GM12878 (cell line): ENCODE measurements around the gene BCKDK. TPM values are rescaled to one million over a fixed set of nuclear protein-coding genes. Genes with fewer than 3 reads are reported as not detected.

Experiments
- ATAC-seq: fragments of 200-7000 bp; cut with Tn5 transposase; 3 replicates; pipeline ENCODE4 v1.9.1; 2020; ENCODE audit warnings: mild to moderate bottlenecking, moderate library complexity
- BruUV-seq: library from RNA; stranded (reverse); fragments of 400-500 nt; replicated peaks from 2 replicates; lab custom pipeline; 2021; lab: Mats Ljungman, UMichigan
- CTCF ChIA-PET: fragments of 300-600 bp; sonication (Branson Sonifier 250); formaldehyde crosslinking; extraction: SDS; loops from one replicate; lab custom pipeline; 2021; ENCODE audit warnings: inconsistent platforms; lab: Yijun Ruan, JAX
- POLR2A ChIA-PET: fragments of 350-600 bp; formaldehyde crosslinking; extraction: SDS; loops from one replicate; lab custom pipeline; 2021; ENCODE audit warnings: inconsistent platforms; lab: Charles Lee
- RAD21 ChIA-PET: fragments of 300-600 bp; sonication (Branson Sonifier 250); formaldehyde crosslinking; loops from one replicate; lab custom pipeline; 2023; ENCODE audit warnings: antibody characterized with exemption; ENCODE audit not compliant: unreplicated experiment; lab: Charles Lee
- SMC1A ChIA-PET: fragments of 300-600 bp; sonication (Branson Sonifier 250); formaldehyde crosslinking; loops from one replicate; lab custom pipeline; 2023; ENCODE audit not compliant: unreplicated experiment, uncharacterized antibody; lab: Charles Lee
- DNase-seq: peaks from one replicate; pipeline ENCODE4 v3.0.0-alpha.2; 2011; ENCODE audit warnings: low read depth, low spot score
- FAIRE-seq: peaks from 3 replicates; lab custom pipeline; 2011; peaks lifted over from hg19 to GRCh38; lab: Jason Lieb, UNC
- H2AFZ ChIP-seq: 2 replicates; pipeline ENCODE4 v1.6.0; 2011; ENCODE audit warnings: low read depth, low read length, control low read depth; ENCODE audit not compliant: control insufficient read depth
- H3K27ac ChIP-seq: 2 replicates; pipeline ENCODE4 v1.5.1; 2011; ENCODE audit warnings: control low read depth; ENCODE audit not compliant: control insufficient read depth, insufficient read depth
- H3K27me3 ChIP-seq, 2 experiments: replicated peaks in 1 of 2; 2 replicates each; pipeline versions ENCODE4 v1.6.0 to v1.6.1; 2011; ENCODE audit warnings: low read length in 1 of 2; ENCODE audit not compliant: control insufficient read depth in 2 of 2, insufficient read depth in 2 of 2
- H3K36me3 ChIP-seq, 2 experiments: 2 replicates each; pipeline ENCODE4 v1.5.1; 2011; ENCODE audit warnings: low read length in 1 of 2; ENCODE audit not compliant: control insufficient read depth in 2 of 2, insufficient read depth in 2 of 2
- H3K4me1 ChIP-seq: 2 replicates; pipeline ENCODE4 v1.6.1; 2011; ENCODE audit warnings: mild to moderate bottlenecking, low read length, moderate library complexity, mixed read lengths; ENCODE audit not compliant: control insufficient read depth, insufficient read depth
- H3K4me2 ChIP-seq: 2 replicates; pipeline ENCODE4 v1.6.0; 2011; ENCODE audit warnings: control low read depth; ENCODE audit not compliant: control insufficient read depth, insufficient read depth
- H3K4me3 ChIP-seq: fragments of 200-600 bp; sonication (generic); 2 replicates; pipeline ENCODE4 v1.5.1; 2016
- H3K79me2 ChIP-seq: 2 replicates; pipeline ENCODE4 v1.6.0; 2011; ENCODE audit warnings: low read length; ENCODE audit not compliant: control insufficient read depth, insufficient read depth
- H3K9ac ChIP-seq: 2 replicates; pipeline ENCODE4 v1.8.0; 2011; ENCODE audit warnings: low read length, control low read depth, mixed read lengths; ENCODE audit not compliant: control insufficient read depth, insufficient read depth
- H3K9me3 ChIP-seq: replicated peaks from 3 replicates; pipeline ENCODE4 v1.5.1; 2011; ENCODE audit warnings: mild to moderate bottlenecking, low read length; ENCODE audit not compliant: control insufficient read depth, insufficient read depth
- H4K20me1 ChIP-seq: 2 replicates; pipeline ENCODE4 v1.6.0; 2011; ENCODE audit not compliant: control insufficient read depth, insufficient read depth
- BACH1 ChIP-seq: fragments of 450-650 bp; IDR thresholded peaks from 2 replicates; pipeline ENCODE4 v1.6.1; 2017; ENCODE audit warnings: mild to moderate bottlenecking, borderline replicate concordance
- CBX5 ChIP-seq: sonication (generic); IDR thresholded peaks from 2 replicates; pipeline ENCODE4 v1.6.1; 2016; ENCODE audit warnings: low read depth, moderate library complexity, mild to moderate bottlenecking, inconsistent platforms
- CHD1 ChIP-seq: IDR thresholded peaks from 2 replicates; pipeline ENCODE4 v1.6.1; 2012; ENCODE audit warnings: low read depth, low read length, improper control_type of control experiment
- FOXK2 ChIP-seq: fragments of 450-650 bp; IDR thresholded peaks from 2 replicates; pipeline ENCODE4 v1.6.1; 2017; ENCODE audit warnings: mild to moderate bottlenecking, moderate library complexity
- GATAD2B ChIP-seq: fragments of 450-650 bp; conservative IDR thresholded peaks from 2 replicates; pipeline ENCODE4 v1.6.1; 2017; ENCODE audit warnings: low read depth, mild to moderate bottlenecking, moderate library complexity
- IRF4 ChIP-seq: IDR thresholded peaks from 2 replicates; pipeline ENCODE4 v1.6.1; 2011; ENCODE audit warnings: low read depth, low read length
- LARP7 ChIP-seq: fragments of 450-650 bp; IDR thresholded peaks from 2 replicates; pipeline ENCODE4 v1.6.1; 2017; ENCODE audit warnings: mild to moderate bottlenecking
- MTA2 ChIP-seq: fragments of 450-650 bp; IDR thresholded peaks from 2 replicates; pipeline ENCODE4 v1.6.1; 2016; ENCODE audit warnings: low read depth, mild to moderate bottlenecking, moderate library complexity
- PAX5 ChIP-seq: IDR thresholded peaks from 2 replicates; pipeline ENCODE4 v1.6.1; 2011; ENCODE audit warnings: low read depth, low read length, borderline replicate concordance
- POLR2A ChIP-seq: IDR thresholded peaks from 2 replicates; pipeline ENCODE4 v1.6.1; 2011; ENCODE audit warnings: low read depth, mild to moderate bottlenecking, low read length
- SMAD1 ChIP-seq: fragments of 450-650 bp; IDR thresholded peaks from 2 replicates; pipeline ENCODE4 v1.6.1; 2018; ENCODE audit warnings: mild to moderate bottlenecking, low read depth; ENCODE audit not compliant: partially characterized antibody
- SMARCA5 ChIP-seq: fragments of 450-650 bp; IDR thresholded peaks from 2 replicates; pipeline ENCODE4 v1.6.1; 2017; ENCODE audit warnings: mild to moderate bottlenecking
- ZSCAN29 ChIP-seq: fragments of 450-650 bp; IDR thresholded peaks from 2 replicates; pipeline ENCODE4 v1.6.1; 2017; ENCODE audit warnings: mild to moderate bottlenecking, moderate library complexity
- WGBS: methylation state at CpG from one replicate; pipeline ENCODE4 v1.1.6; 2016; ENCODE audit warnings: low lambda C conversion rate; ENCODE audit not compliant: insufficient replicate concordance, insufficient coverage; ENCODE audit errors: missing lambda C conversion rate; 5-methylcytosine and 5-hydroxymethylcytosine counted together
- in situ Hi-C: fragments of 300-500 bp; cut with MboI; formaldehyde crosslinking; loops from 9 replicates; pipeline ENCODE4 v1.14.3; 2018; ENCODE audit warnings: mixed read lengths
- intact Hi-C: fragments of 100-400 bp; cut with micrococcal nuclease; formaldehyde crosslinking; loops from one replicate; pipeline ENCODE4 v1.14.2; 2022; ENCODE audit not compliant: unreplicated experiment
- polyA plus RNA-seq, 11 experiments: library from polyadenylated mRNA; depleted of rRNA in 4 of 11; unstranded in 6 of 11; stranded (reverse) in 5 of 11; fragments of >200 nt; fragmentation: Nextera tagmentation in 4 of 11; fragmentation: Illumina TruSeq in 1 of 11; extraction: Ambion mirVana in 4 of 11; extraction: Trizol in 1 of 11; gene quantifications; 1 replicate in 1 of 11; 2 replicates in 10 of 11; pipeline versions ENCODE4 v1.2.1 to v1.2.3, GENCODE V29; 2011 to 2016; ENCODE audit warnings: inconsistent platforms in 2 of 11, missing spikeins in 2 of 11, low read depth in 1 of 11
- total RNA-seq, 4 experiments: library from RNA; depleted of rRNA in 3 of 4; stranded (reverse); fragments of >200 nt in 3 of 4; fragmentation: Illumina TruSeq in 1 of 4; extraction: Trizol in 1 of 4; gene quantifications; 2 replicates each; pipeline versions ENCODE4 v1.2.1 to v1.2.3, GENCODE V29; 2013 to 2021
- TF ChIP-seq, protein P1 (sequence below): fragments of 450-650 bp; IDR thresholded peaks from 2 replicates; pipeline ENCODE4 v1.6.1; 2017; ENCODE audit warnings: antibody characterized with exemption, mild to moderate bottlenecking, moderate library complexity
- TF ChIP-seq, protein P2 (sequence below): IDR thresholded peaks from 2 replicates; pipeline ENCODE4 v1.6.1; 2012; ENCODE audit warnings: low read depth, low read length, improper control_type of control experiment

Gene BCKDK
- total and polyA plus RNA-seq, 10 of the 15 experiments (the other 5 are each of a cell fraction or from before 2014, with no cell fraction given), result 0.68 to 56.6 (median 32.8) TPM

DNA sequence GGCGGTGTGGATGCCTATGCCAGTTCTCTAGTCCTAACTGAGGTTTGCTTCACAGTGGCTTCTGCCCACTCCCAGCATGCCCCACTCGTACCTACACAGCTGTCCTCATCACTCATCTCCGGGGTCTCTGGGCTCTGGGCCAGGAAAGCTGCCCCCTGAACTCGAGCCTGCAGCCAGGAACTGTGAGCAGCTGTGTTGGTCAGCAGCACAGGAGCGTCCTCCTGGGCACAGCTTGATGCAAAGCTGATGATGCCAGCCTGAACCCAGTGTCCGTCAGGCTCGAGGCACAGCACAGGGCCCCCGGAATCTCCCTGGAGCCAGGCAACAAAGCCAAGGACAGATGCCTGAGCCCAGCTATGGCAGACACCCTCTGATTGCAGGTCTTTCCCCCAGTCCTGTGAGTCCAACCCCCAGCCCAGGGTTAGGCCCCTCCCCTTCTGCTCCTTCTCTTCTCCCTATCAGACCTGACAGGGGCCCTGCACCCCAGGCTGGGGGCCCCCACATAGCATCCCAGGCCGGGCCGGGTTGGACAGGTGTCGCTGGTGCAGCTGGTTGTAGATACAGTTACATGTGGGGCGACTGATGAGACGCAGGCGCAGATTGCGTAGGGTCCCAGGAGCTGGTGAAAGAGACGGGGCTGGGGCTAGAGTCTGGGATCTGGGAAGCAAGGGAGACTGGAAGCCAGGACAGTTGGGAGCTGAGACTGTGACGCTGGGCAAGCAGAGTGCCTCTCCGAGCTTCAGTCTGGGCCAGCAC is 22.1 kb upstream of the BCKDK start:
- in situ Hi-C loops, result no loop called here
- FAIRE-seq (no peak), ATAC-seq (no peak)
- 88% methylated on average over 18 of the region's 18 CpGs for WGBS
- ChIA-PET CTCF (no interaction called here), POLR2A (interaction anchor here (0.8 kb wide), 1 partner anchor 12 kb away, joined by 3 read pairs; the partner anchor contains the start of genes ZNF646 and ZNF668), SMC1A (no interaction called here)
- H3K9me3 ChIP-seq, result no peaks in the 10 kb centered on the region
- H2AFZ ChIP-seq, result no peak overlapping the region
- H3K4me1 ChIP-seq, result no peaks in the 10 kb centered on the region
- no peak overlapping the region for H3K27ac ChIP-seq
- H3K9ac ChIP-seq, result no peak overlapping the region
- no peak overlapping the region for H3K4me2 ChIP-seq
- no peaks in the 10 kb centered on the region for H3K27me3 ChIP-seq
- no peaks in the 10 kb centered on the region for H3K79me2 ChIP-seq
- no TSS peak for BruUV-seq
- peaks cover 2% of the 10 kb centered on the region in 2 experiments; a peak in 3 of 4 replicates for H3K36me3 ChIP-seq
- TF ChIP-seq IRF4, result no peak
- TF ChIP-seq CBX5, result no peak
- no peak for TF ChIP-seq SMARCA5
- no peak for TF ChIP-seq LARP7
- TF ChIP-seq, protein P1, sequence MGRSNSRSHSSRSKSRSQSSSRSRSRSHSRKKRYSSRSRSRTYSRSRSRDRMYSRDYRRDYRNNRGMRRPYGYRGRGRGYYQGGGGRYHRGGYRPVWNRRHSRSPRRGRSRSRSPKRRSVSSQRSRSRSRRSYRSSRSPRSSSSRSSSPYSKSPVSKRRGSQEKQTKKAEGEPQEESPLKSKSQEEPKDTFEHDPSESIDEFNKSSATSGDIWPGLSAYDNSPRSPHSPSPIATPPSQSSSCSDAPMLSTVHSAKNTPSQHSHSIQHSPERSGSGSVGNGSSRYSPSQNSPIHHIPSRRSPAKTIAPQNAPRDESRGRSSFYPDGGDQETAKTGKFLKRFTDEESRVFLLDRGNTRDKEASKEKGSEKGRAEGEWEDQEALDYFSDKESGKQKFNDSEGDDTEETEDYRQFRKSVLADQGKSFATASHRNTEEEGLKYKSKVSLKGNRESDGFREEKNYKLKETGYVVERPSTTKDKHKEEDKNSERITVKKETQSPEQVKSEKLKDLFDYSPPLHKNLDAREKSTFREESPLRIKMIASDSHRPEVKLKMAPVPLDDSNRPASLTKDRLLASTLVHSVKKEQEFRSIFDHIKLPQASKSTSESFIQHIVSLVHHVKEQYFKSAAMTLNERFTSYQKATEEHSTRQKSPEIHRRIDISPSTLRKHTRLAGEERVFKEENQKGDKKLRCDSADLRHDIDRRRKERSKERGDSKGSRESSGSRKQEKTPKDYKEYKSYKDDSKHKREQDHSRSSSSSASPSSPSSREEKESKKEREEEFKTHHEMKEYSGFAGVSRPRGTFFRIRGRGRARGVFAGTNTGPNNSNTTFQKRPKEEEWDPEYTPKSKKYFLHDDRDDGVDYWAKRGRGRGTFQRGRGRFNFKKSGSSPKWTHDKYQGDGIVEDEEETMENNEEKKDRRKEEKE, result no peak
- no peak for TF ChIP-seq POLR2A
- TF ChIP-seq SMAD1, result no peak
- no peak for TF ChIP-seq ZSCAN29
- no peak for TF ChIP-seq GATAD2B
- no peak for TF ChIP-seq CHD1
- TF ChIP-seq BACH1, result no peak
- TF ChIP-seq, protein P2, sequence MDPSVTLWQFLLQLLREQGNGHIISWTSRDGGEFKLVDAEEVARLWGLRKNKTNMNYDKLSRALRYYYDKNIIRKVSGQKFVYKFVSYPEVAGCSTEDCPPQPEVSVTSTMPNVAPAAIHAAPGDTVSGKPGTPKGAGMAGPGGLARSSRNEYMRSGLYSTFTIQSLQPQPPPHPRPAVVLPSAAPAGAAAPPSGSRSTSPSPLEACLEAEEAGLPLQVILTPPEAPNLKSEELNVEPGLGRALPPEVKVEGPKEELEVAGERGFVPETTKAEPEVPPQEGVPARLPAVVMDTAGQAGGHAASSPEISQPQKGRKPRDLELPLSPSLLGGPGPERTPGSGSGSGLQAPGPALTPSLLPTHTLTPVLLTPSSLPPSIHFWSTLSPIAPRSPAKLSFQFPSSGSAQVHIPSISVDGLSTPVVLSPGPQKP, result no peak
- TF ChIP-seq FOXK2, result no peak
- TF ChIP-seq MTA2, result no peak
- TF ChIP-seq PAX5, result no peak
- TF ChIP-seq, all 136 proteins: peak for 0
- Histone ChIP-seq H3K4me3 (no peak overlapping the region), H4K20me1 (no peaks in the 10 kb centered on the region; the same call in 1 of the 2 replicates)
- DNase-seq, result no peak
- RAD21 ChIA-PET, result no interaction called here
- intact Hi-C loops, result no loop called here
